GM12873 (cell line): Measurements from ENCODE around the gene PLS3.

Experiments used
- TF ChIP-seq, protein P1 (sequence below): IDR thresholded peaks from 2 replicates; pipeline ENCODE4 v1.5.1; 2012; ENCODE audit warnings: low read depth, mild to moderate bottlenecking, moderate library complexity, low read length, control low read depth; ENCODE audit not compliant: insufficient read depth; ENCODE audit errors: missing control alignments

Gene PLS3, protein sequence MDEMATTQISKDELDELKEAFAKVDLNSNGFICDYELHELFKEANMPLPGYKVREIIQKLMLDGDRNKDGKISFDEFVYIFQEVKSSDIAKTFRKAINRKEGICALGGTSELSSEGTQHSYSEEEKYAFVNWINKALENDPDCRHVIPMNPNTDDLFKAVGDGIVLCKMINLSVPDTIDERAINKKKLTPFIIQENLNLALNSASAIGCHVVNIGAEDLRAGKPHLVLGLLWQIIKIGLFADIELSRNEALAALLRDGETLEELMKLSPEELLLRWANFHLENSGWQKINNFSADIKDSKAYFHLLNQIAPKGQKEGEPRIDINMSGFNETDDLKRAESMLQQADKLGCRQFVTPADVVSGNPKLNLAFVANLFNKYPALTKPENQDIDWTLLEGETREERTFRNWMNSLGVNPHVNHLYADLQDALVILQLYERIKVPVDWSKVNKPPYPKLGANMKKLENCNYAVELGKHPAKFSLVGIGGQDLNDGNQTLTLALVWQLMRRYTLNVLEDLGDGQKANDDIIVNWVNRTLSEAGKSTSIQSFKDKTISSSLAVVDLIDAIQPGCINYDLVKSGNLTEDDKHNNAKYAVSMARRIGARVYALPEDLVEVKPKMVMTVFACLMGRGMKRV

DNA sequence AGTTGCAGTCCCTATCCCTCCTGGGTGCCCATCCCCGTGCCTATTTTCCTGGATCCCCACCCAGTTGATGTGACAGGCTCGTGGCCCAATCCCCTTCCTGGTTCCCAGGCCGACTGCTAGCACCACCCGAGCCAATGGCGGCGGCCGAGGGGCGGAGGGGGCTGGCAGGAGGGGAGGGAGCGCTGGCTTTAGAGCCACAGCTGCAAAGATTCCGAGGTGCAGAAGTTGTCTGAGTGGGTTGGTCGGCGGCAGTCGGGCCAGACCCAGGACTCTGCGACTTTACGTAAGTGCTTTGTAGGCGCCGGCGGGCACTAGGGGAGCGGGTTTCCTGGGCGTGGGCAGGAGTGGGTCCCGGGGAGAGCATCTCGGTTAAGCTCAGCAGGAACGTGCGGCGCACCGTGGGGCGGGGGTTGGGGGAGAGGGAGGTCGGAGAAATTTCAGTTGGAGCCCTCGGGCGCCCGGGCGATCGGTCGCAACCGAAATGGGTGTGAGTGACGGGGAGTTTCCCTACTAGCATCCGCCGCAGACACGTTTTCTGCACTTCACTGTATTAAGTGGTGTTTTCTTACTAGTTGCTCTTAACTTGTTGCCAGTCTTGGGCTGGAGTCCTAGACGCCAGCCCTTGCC, at the start of gene PLS3:
PLS3 (plus strand) TSS at position 197 of the 627 bp plus-strand sequence. CDS start 49,077 bp downstream, outside the sequence.
- TF ChIP-seq, protein P1, sequence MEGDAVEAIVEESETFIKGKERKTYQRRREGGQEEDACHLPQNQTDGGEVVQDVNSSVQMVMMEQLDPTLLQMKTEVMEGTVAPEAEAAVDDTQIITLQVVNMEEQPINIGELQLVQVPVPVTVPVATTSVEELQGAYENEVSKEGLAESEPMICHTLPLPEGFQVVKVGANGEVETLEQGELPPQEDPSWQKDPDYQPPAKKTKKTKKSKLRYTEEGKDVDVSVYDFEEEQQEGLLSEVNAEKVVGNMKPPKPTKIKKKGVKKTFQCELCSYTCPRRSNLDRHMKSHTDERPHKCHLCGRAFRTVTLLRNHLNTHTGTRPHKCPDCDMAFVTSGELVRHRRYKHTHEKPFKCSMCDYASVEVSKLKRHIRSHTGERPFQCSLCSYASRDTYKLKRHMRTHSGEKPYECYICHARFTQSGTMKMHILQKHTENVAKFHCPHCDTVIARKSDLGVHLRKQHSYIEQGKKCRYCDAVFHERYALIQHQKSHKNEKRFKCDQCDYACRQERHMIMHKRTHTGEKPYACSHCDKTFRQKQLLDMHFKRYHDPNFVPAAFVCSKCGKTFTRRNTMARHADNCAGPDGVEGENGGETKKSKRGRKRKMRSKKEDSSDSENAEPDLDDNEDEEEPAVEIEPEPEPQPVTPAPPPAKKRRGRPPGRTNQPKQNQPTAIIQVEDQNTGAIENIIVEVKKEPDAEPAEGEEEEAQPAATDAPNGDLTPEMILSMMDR: no peak

DNA sequence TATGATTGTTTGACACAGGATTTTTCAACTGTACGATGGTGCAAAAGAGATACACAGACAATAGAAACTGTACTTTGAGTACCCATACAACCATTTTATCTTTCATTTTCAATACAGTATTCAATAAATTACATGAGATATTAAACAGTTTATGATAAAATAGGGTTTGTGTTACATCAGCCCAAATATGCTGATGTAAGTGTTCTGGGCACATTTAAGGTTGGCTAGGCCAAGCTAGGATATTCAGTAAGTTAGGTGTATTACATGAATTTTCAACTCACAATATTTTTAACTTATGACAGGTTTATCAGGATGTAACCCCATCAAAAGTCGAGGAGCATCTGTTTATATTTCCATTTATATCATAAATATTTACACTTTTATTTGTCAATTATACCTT, 42.9 kb upstream of the PLS3 start:
- TF ChIP-seq, protein P1: no peak

DNA sequence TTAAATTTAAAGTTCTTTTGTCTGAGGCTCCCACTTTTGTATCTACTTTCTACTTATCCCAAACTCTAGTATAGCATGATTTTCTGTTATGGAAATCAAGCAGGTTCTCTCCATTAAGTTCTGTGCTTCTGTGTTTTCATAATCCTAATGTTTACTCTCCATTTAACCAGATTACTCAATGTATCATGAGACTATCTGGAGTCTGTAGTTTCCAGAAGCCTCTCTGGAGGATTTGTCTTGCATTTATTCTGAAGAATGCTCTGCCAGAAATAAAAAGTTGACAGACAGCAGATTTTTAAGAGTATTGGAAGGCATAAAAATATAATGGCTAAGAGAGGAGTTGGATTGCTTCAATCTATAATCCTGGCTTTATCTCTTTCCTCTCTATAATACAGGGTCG, 39.2 kb upstream of the PLS3 start:
- TF ChIP-seq, protein P1: no peak

DNA sequence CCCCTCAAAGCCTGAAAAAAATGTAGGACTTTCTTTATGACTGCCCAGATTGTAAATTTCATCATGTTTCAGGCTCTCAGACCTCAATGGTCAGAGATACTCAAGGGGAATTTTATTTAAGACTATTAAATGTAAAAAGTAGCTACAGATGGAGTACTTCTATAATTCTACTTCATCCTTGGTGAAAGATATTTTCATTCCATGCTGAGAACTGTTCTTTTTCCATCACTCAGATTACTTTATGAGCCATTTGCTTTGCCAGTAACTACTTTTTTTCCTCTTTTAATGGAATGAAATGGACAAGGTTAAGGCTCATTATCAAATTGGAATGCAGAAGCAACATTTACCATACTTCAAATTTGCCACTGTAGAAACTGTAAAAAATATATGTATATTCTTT, 38.0 kb upstream of the PLS3 start:
- TF ChIP-seq, protein P1: no peak

DNA sequence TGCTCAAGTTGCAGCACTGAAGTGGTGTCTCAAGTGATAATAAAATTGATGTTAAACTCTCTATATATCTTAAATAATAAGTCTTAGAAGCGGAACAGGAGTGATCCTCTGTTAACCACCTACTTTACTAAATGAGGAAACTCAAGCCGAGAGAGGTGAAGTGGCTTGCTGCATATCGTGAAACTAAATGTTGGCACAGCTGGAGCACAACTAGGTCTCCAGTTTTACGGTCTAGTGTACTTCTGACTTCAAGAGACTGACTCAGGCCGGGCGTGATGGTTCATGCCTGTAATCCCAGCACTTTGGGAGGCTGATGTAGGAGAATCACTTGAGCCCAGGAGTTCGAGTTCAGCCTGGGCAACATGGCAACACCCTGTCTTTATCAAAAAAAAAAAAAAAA, 35.5 kb upstream of the PLS3 start:
- TF ChIP-seq, protein P1: no peak

DNA sequence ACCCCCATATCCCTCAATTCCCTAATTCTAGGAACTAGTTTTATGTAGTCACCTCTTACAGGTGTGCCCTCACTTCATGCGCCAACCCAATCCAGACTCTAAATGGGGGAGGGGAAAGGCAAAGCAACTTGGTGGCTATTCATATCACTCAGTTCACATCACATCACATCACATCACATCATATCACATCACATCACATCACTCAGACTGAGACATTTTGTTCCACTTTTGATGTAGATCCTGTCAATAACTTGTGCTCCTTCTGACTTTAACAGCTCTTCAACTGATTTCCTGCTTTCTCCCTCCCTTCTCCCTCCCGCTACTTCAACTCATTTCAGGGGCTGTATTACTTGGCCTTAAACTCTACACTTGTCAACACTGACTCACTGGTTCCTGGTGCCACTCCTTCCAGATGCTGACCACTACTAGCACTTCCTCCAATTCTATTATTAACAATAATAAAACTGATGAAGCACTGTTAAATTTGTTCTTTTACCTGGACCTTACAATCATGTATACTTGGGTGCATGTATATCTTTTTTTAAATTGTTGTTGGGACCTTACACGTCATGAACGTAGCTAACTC, 29.1 kb upstream of the PLS3 start:
- TF ChIP-seq, protein P1: no peak

DNA sequence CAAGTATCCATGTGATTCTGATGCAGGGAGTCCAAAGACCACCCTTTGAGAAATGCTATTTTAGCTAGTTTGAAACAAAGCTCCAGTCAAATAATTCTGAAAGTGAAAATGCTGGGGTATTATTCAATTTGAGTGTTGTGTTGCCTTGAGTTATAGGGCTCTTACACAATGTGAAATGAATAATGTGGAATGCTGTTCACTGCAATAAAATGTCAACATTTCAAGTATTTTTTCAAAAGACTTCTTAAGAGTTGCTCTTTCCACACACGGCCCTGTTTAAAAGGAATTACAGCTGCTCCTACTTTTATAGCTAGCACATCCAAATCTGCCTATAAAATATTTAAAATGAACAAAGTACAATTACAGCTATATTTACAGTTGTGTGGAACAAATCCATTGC, 27.5 kb upstream of the PLS3 start:
- TF ChIP-seq, protein P1: no peak
